Measurements from ENCODE around the gene P3H2.

- TF ChIP-seq, protein P1, sequence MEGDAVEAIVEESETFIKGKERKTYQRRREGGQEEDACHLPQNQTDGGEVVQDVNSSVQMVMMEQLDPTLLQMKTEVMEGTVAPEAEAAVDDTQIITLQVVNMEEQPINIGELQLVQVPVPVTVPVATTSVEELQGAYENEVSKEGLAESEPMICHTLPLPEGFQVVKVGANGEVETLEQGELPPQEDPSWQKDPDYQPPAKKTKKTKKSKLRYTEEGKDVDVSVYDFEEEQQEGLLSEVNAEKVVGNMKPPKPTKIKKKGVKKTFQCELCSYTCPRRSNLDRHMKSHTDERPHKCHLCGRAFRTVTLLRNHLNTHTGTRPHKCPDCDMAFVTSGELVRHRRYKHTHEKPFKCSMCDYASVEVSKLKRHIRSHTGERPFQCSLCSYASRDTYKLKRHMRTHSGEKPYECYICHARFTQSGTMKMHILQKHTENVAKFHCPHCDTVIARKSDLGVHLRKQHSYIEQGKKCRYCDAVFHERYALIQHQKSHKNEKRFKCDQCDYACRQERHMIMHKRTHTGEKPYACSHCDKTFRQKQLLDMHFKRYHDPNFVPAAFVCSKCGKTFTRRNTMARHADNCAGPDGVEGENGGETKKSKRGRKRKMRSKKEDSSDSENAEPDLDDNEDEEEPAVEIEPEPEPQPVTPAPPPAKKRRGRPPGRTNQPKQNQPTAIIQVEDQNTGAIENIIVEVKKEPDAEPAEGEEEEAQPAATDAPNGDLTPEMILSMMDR (IDR thresholded peaks at IDR 0.05), result no peak
- no peak for TF ChIP-seq POLR2A (IDR thresholded peaks at IDR 0.05)
Observed at GRCh38 chr3:190127195-190127594, 6.5 kb upstream of the P3H2 start.
